K562 (cell line): ENCODE results near the gene ZNF749. TPM values are rescaled to one million over a fixed set of nuclear protein-coding genes. Genes with fewer than 3 reads are reported as not detected.

Source experiments
- ATAC-seq: fragments of 200-7000 bp; cut with Tn5 transposase; 3 replicates; pipeline ENCODE4 v1.9.1; 2020; ENCODE audit warnings: moderate library complexity
- BruUV-seq: library from RNA; stranded (reverse); fragments of 400-500 nt; replicated peaks from 2 replicates; lab custom pipeline; 2021; lab: Mats Ljungman, UMichigan
- CTCF ChIA-PET: fragments of 300-600 bp; formaldehyde crosslinking; extraction: SDS; loops from one replicate; lab custom pipeline; 2021; ENCODE audit warnings: low intra/inter-chr PET ratio; lab: Yijun Ruan, JAX
- POLR2A ChIA-PET: fragments of 300-600, 350-650 bp; sonication (Branson Sonifier 250); formaldehyde crosslinking; extraction: SDS; loops from one replicate; lab custom pipeline; 2021; ENCODE audit warnings: antibody characterized with exemption, inconsistent platforms; lab: Yijun Ruan, JAX
- DNase-seq, 4 experiments: peaks; one replicate each; pipeline versions ENCODE4 v3.0.0 to v3.0.0-alpha.2; 2011 to 2018; ENCODE audit warnings: low spot score in 3 of 4, mixed read lengths in 3 of 4; ENCODE audit errors: extremely low read depth in 1 of 4
- FAIRE-seq: peaks from 2 replicates; lab custom pipeline; 2011; peaks lifted over from hg19 to GRCh38; lab: Jason Lieb, UNC
- H2AFZ ChIP-seq: 2 replicates; pipeline ENCODE4 v1.6.0; 2011; ENCODE audit warnings: low read depth, low read length, control low read depth, inconsistent platforms
- H3K27ac ChIP-seq: fragments of 200-600 bp; 3 replicates; pipeline ENCODE4 v1.8.0; 2011; ENCODE audit warnings: low read depth, mild to moderate bottlenecking, control low read depth, inconsistent platforms, low read length, moderate library complexity, mixed read lengths; ENCODE audit errors: extremely low read depth
- H3K27me3 ChIP-seq, 2 experiments: fragments of 300-600 bp in 1 of 2; 2 replicates in 1 of 2; 3 replicates in 1 of 2; pipeline versions ENCODE4 v1.6.0 to v1.8.0; 2011; ENCODE audit warnings: inconsistent platforms in 2 of 2, low read length in 2 of 2, mild to moderate bottlenecking in 1 of 2, mixed read lengths in 1 of 2, moderate library complexity in 1 of 2; ENCODE audit not compliant: control insufficient read depth in 2 of 2, insufficient read depth in 2 of 2
- H3K36me3 ChIP-seq: fragments of 300-600 bp; 3 replicates; pipeline ENCODE4 v1.8.0; 2011; ENCODE audit warnings: mild to moderate bottlenecking, low read length, inconsistent platforms; ENCODE audit not compliant: control insufficient read depth, insufficient read depth
- H3K4me1 ChIP-seq, 2 experiments: fragments of 200-600 bp in 1 of 2; replicated peaks in 1 of 2; 2 replicates in 1 of 2; 3 replicates in 1 of 2; pipeline versions ENCODE4 v1.5.1 to v1.8.0; 2011; ENCODE audit warnings: inconsistent platforms in 2 of 2, low read length in 2 of 2, mild to moderate bottlenecking in 1 of 2, mixed read lengths in 1 of 2, moderate library complexity in 1 of 2; ENCODE audit not compliant: control insufficient read depth in 2 of 2, insufficient read depth in 2 of 2
- H3K4me2 ChIP-seq: 2 replicates; pipeline ENCODE4 v1.6.1; 2011; ENCODE audit warnings: low read length, control low read depth, inconsistent platforms, mixed read lengths; ENCODE audit not compliant: insufficient read depth
- H3K4me3 ChIP-seq: fragments of 200-600 bp; sonication (generic), shearing (Covaris generic); 2 replicates; pipeline ENCODE4 v1.5.1; 2016; ENCODE audit warnings: control low read depth, inconsistent platforms
- H3K79me2 ChIP-seq: fragments of 200-600 bp; 3 replicates; pipeline ENCODE4 v1.8.0; 2011; ENCODE audit warnings: low read length, inconsistent platforms; ENCODE audit not compliant: control insufficient read depth, insufficient read depth
- H3K9ac ChIP-seq, 2 experiments: 2 replicates each; pipeline versions ENCODE4 v1.6.0 to v1.6.1; 2011; ENCODE audit warnings: low read depth in 2 of 2, low read length in 2 of 2, control low read depth in 1 of 2, inconsistent platforms in 1 of 2, mild to moderate bottlenecking in 1 of 2, mixed read lengths in 1 of 2; ENCODE audit not compliant: insufficient read depth in 1 of 2
- H3K9me1 ChIP-seq: one replicate; pipeline ENCODE4 v1.6.0; 2011; ENCODE audit warnings: inconsistent platforms, mild to moderate bottlenecking, low read length, moderate library complexity; ENCODE audit not compliant: control insufficient read depth, insufficient read depth
- H3K9me3 ChIP-seq: replicated peaks from 2 replicates; pipeline ENCODE4 v1.5.1; 2011; ENCODE audit warnings: low read depth, low read length, inconsistent platforms; ENCODE audit not compliant: control insufficient read depth, insufficient read depth
- H4K20me1 ChIP-seq: replicated peaks from 2 replicates; pipeline ENCODE4 v1.6.1; 2011; ENCODE audit warnings: low read length, inconsistent platforms, mixed read lengths; ENCODE audit not compliant: control insufficient read depth, insufficient read depth
- NFIC ChIP-seq: fragments of 450-650 bp; IDR thresholded peaks from 2 replicates; pipeline ENCODE4 v1.6.1; 2017; ENCODE audit warnings: mild to moderate bottlenecking, inconsistent platforms
- NFIX ChIP-seq: fragments of 250-450 bp; sonication (Bioruptor Pico); IDR thresholded peaks from 2 replicates; pipeline ENCODE4 v1.4.0; 2020; ENCODE audit warnings: low read depth, mild to moderate bottlenecking, moderate library complexity
- SIN3A ChIP-seq, 2 experiments: fragments of 150-350 bp in 1 of 2; IDR thresholded peaks; 2 replicates each; pipeline ENCODE4 v1.6.1; 2011 to 2016; ENCODE audit warnings: borderline replicate concordance in 2 of 2, low read depth in 2 of 2, low read length in 2 of 2, mild to moderate bottlenecking in 2 of 2, moderate library complexity in 2 of 2; ENCODE audit not compliant: control insufficient read depth in 1 of 2
- THAP7 ChIP-seq: fragments of 250-450 bp; sonication (Bioruptor Pico); IDR thresholded peaks from 2 replicates; pipeline ENCODE4 v1.5.0; 2021
- ZNF134 ChIP-seq: fragments of 250-450 bp; sonication (Bioruptor Pico); conservative IDR thresholded peaks from 2 replicates; pipeline ENCODE4 v1.4.0; 2020
- ZNF592 ChIP-seq: fragments of 450-650 bp; IDR thresholded peaks from 2 replicates; pipeline ENCODE4 v1.6.1; 2017; ENCODE audit warnings: antibody characterized with exemption, mild to moderate bottlenecking
- ZNF609 ChIP-seq: sonication (generic); formaldehyde crosslinking; IDR thresholded peaks from 2 replicates; pipeline ENCODE4 v1.8.1; 2023; ENCODE audit warnings: missing genetic modification reagents, mild to moderate bottlenecking, borderline replicate concordance
- whole genome bisulfite sequencing: fragments of 100-300 bp; shearing (Covaris generic); methylation state at CpG from one replicate; pipeline ENCODE4 v1.1.6; 2016; ENCODE audit warnings: low coverage, mixed read lengths; ENCODE audit not compliant: insufficient coverage; ENCODE audit errors: missing lambda C conversion rate; 5-methylcytosine and 5-hydroxymethylcytosine counted together
- in situ Hi-C: fragments of 300-500 bp; cut with MboI; formaldehyde crosslinking; loops from 4 replicates; pipeline ENCODE4 v1.15.0; 2018; ENCODE audit warnings: inconsistent platforms, mixed read lengths
- intact Hi-C: fragments of 100-400 bp; cut with micrococcal nuclease; formaldehyde crosslinking; loops from 2 replicates; pipeline ENCODE4 v1.14.2; 2022
- polyA plus RNA-seq, 8 experiments: library from polyadenylated mRNA; depleted of rRNA in 4 of 8; stranded (reverse) in 5 of 8; unstranded in 3 of 8; fragments of >200 nt; fragmentation: Nextera tagmentation in 2 of 8; fragmentation: Illumina TruSeq in 1 of 8; extraction: Ambion mirVana in 2 of 8; extraction: Trizol in 1 of 8; gene quantifications; 2 replicates each; pipeline versions ENCODE4 v1.2.1 to v1.2.3, GENCODE V29; 2011 to 2014; ENCODE audit warnings: inconsistent platforms in 1 of 8, missing spikeins in 1 of 8
- total RNA-seq, 7 experiments: library from RNA; depleted of rRNA in 6 of 7; stranded (reverse); fragments of >200 nt in 6 of 7; fragmentation: Illumina TruSeq in 2 of 7; extraction: Trizol in 2 of 7; gene quantifications; 2 replicates each; pipeline versions ENCODE4 v1.2.1 to v1.2.3, GENCODE V29; 2011 to 2021; ENCODE audit warnings: low replicate concordance in 1 of 7
- TF ChIP-seq, protein P1 (sequence below): fragments of 250-450 bp; sonication (Bioruptor Pico); IDR thresholded peaks from 2 replicates; pipeline ENCODE4 v1.5.0; 2021; ENCODE audit warnings: mild to moderate bottlenecking, borderline replicate concordance

Gene ZNF749
- total and polyA plus RNA-seq, 9 of the 15 experiments (the other 6 are each of a cell fraction or from before 2014, with no cell fraction given), result 5.3 to 33.2 (median 15.0) TPM

- H3K27ac ChIP-seq, result no peak overlapping the region
- H4K20me1 ChIP-seq, result no peaks in the 10 kb centered on the region
- H3K4me1 ChIP-seq, result no peaks in the 10 kb centered on the region
- no peak overlapping the region for H3K9ac ChIP-seq
- WGBS, result 94% methylated on average over 2 of the region's 4 CpGs
- H3K79me2 ChIP-seq, result no peaks in the 10 kb centered on the region
- intact Hi-C loops, result no loop called here
- DNase-seq, result peak in 1 of 4 experiments; percentile 7
- ChIA-PET CTCF (no interaction called here), POLR2A (no interaction called here)
- peaks cover 33% of the 10 kb centered on the region for H3K36me3 ChIP-seq
- in situ Hi-C loops, result no loop called here
- H3K4me2 ChIP-seq, result no peak overlapping the region
- no TSS peak for BruUV-seq
- no peak overlapping the region for H3K4me3 ChIP-seq
- H3K27me3 ChIP-seq, result no peaks in the 10 kb centered on the region
- FAIRE-seq, result no peak
- peaks cover 18% of the 10 kb centered on the region for H3K9me3 ChIP-seq
- H3K9me1 ChIP-seq, result no peaks in the 10 kb centered on the region
- ATAC-seq, result no peak
- H2AFZ ChIP-seq, result no peak overlapping the region
- TF ChIP-seq ZNF609 (CRISPR knock-in tag), result no peak
- TF ChIP-seq NFIX (CRISPR knock-in tag), result peak; percentile 85
- peak; percentile 96 for TF ChIP-seq NFIC
- TF ChIP-seq, protein P1, sequence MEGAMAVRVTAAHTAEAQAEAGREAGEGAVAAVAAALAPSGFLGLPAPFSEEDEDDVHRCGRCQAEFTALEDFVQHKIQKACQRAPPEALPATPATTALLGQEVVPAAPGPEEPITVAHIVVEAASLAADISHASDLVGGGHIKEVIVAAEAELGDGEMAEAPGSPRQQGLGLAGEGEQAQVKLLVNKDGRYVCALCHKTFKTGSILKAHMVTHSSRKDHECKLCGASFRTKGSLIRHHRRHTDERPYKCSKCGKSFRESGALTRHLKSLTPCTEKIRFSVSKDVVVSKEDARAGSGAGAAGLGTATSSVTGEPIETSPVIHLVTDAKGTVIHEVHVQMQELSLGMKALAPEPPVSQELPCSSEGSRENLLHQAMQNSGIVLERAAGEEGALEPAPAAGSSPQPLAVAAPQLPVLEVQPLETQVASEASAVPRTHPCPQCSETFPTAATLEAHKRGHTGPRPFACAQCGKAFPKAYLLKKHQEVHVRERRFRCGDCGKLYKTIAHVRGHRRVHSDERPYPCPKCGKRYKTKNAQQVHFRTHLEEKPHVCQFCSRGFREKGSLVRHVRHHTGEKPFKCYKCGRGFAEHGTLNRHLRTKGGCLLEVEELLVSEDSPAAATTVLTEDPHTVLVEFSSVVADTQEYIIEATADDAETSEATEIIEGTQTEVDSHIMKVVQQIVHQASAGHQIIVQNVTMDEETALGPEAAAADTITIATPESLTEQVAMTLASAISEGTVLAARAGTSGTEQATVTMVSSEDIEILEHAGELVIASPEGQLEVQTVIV (CRISPR knock-in tag), result no peak
- TF ChIP-seq SIN3A (IDR thresholded peaks at IDR 0.05; ENCODE audit: borderline replicate concordance in 2 of 2, control insufficient read depth in 1 of 2, low read depth in 2 of 2, low read length in 2 of 2), result no peak
- TF ChIP-seq ZNF592, result no peak
- no peak for TF ChIP-seq ZNF134 (CRISPR knock-in tag)
- TF ChIP-seq THAP7 (CRISPR knock-in tag), result no peak
Measured at GRCh38 chr19:57419439-57419838, 15.7 kb upstream of the ZNF749 start.
